Activated T-cell treated with anti-CD3 and anti-CD28 coated beads, Interleukin-2, amount 50 U/mL, for 4 hours (primary cell): ENCODE data around the gene PRKX. TPM values are rescaled to one million over a fixed set of nuclear protein-coding genes. Genes with fewer than 3 reads are reported as not detected.
A peak's percentile ranks its signal among the peaks of the same experiment; 100 is the strongest.
"Not testable (repeated sequence)": the region's sequence is repeated elsewhere in the genome, so short reads cannot be mapped to it uniquely, and the experiment has no call there.

Experiments used
- ATAC-seq, 2 donors: fragments of 200-7000 bp; cut with Tn5 transposase; one replicate each; pipeline ENCODE4 v1.10.0; 2021
- DNase-seq: peaks from one replicate; pipeline ENCODE4 v3.0.0-alpha.2; 2020
- H3K27me3 Mint-ChIP-seq: one replicate; pipeline ENCODE4 v1.8.0; 2021; ENCODE audit warnings: low read depth, mixed read lengths
- H3K36me3 Mint-ChIP-seq: one replicate; pipeline ENCODE4 v1.8.0; 2022; ENCODE audit warnings: mixed read lengths; ENCODE audit not compliant: insufficient read depth
- H3K4me1 Mint-ChIP-seq: one replicate; pipeline ENCODE4 v1.8.0; 2021; ENCODE audit warnings: low read depth, mixed read lengths
- H3K4me3 Mint-ChIP-seq: one replicate; pipeline ENCODE4 v1.8.0; 2021; ENCODE audit warnings: mild to moderate bottlenecking, moderate library complexity, mixed read lengths
- H3K9me3 Mint-ChIP-seq: one replicate; pipeline ENCODE4 v1.8.0; 2021; ENCODE audit warnings: mixed read lengths
- total RNA-seq, 3 donors: library from RNA; stranded (reverse); gene quantifications; one replicate each; pipeline ENCODE4 v1.2.1, GENCODE V29; 2021

The PRKX gene
- total RNA-seq: 10 to 100 TPM; 29.5 to 40.8 (median 29.8) TPM

GRCh38 chrX:3713225-3713936, at the start of gene PRKX:
TSS of gene PRKX (minus strand) at chrX:3713649. CDS start at chrX:3713253, 396 bp downstream.
- H3K27me3 Mint-ChIP-seq: no peaks in the 10 kb centered on the region
- peaks cover 20% of the 10 kb centered on the region for H3K4me1 Mint-ChIP-seq
- ATAC-seq (peak; percentile 89 to 90), DNase-seq (peak; percentile 78)
- peak within 1 kb of the TSS; percentile 97 for H3K4me3 Mint-ChIP-seq
- H3K9me3 Mint-ChIP-seq: no peaks in the 10 kb centered on the region
- no peaks in the 10 kb centered on the region for H3K36me3 Mint-ChIP-seq

GRCh38 chrX:3763111-3763510, 49.7 kb upstream of the PRKX start:
- DNase-seq (no peak), ATAC-seq (no peak)
- Mint-ChIP-seq H3K27me3 (no peaks in the 10 kb centered on the region), H3K4me3 (no peak overlapping the region), H3K9me3 (peaks cover 5% of the 10 kb centered on the region), H3K36me3 (no peaks in the 10 kb centered on the region), H3K4me1 (no peaks in the 10 kb centered on the region)

- no peaks in the 10 kb centered on the region for H3K27me3 Mint-ChIP-seq
- no peaks in the 10 kb centered on the region for H3K4me1 Mint-ChIP-seq
- H3K36me3 Mint-ChIP-seq: no peaks in the 10 kb centered on the region
- ATAC-seq (no peak), DNase-seq (no peak)
- H3K9me3 Mint-ChIP-seq: no peaks in the 10 kb centered on the region
- H3K4me3 Mint-ChIP-seq: no peak overlapping the region
These were observed 44.1 kb upstream of the PRKX start for GRCh38 chrX:3757510-3758025.

GRCh38 chrX:3748052-3748559, 34.7 kb upstream of the PRKX start:
- H3K4me1 Mint-ChIP-seq: peaks cover 14% of the 10 kb centered on the region
- no peak overlapping the region for H3K4me3 Mint-ChIP-seq
- no peaks in the 10 kb centered on the region for H3K27me3 Mint-ChIP-seq
- H3K9me3 Mint-ChIP-seq: no peaks in the 10 kb centered on the region
- DNase-seq: no peak
- no peaks in the 10 kb centered on the region for H3K36me3 Mint-ChIP-seq
- ATAC-seq: no peak

GRCh38 chrX:3743801-3744439, 30.5 kb upstream of the PRKX start:
- H3K4me1 Mint-ChIP-seq: peaks cover 16% of the 10 kb centered on the region
- ATAC-seq: peak in 1 of 2 donors; percentile 87
- H3K9me3 Mint-ChIP-seq: peaks cover 7% of the 10 kb centered on the region
- peak overlapping the region; percentile 69 for H3K4me3 Mint-ChIP-seq
- no peaks in the 10 kb centered on the region for H3K27me3 Mint-ChIP-seq
- H3K36me3 Mint-ChIP-seq: no peaks in the 10 kb centered on the region
- peak; percentile 41 for DNase-seq

- not testable (repeated sequence) for H3K36me3 Mint-ChIP-seq, H3K9me3 Mint-ChIP-seq, H3K27me3 Mint-ChIP-seq, DNase-seq, H3K4me3 Mint-ChIP-seq, ATAC-seq, H3K4me1 Mint-ChIP-seq
These were observed 27.5 kb upstream of the PRKX start for GRCh38 chrX:3740946-3741345.

- peak; percentile 43 to 78 for ATAC-seq
- H3K9me3 Mint-ChIP-seq: peaks cover 9% of the 10 kb centered on the region
- peaks cover 3% of the 10 kb centered on the region for H3K4me1 Mint-ChIP-seq
- H3K27me3 Mint-ChIP-seq: no peaks in the 10 kb centered on the region
- no peaks in the 10 kb centered on the region for H3K36me3 Mint-ChIP-seq
- H3K4me3 Mint-ChIP-seq: no peak overlapping the region
- no peak for DNase-seq
These were observed 25.1 kb upstream of the PRKX start for GRCh38 chrX:3738509-3738908.

- not testable (repeated sequence) for DNase-seq, H3K9me3 Mint-ChIP-seq, H3K36me3 Mint-ChIP-seq, H3K4me1 Mint-ChIP-seq, H3K4me3 Mint-ChIP-seq, H3K27me3 Mint-ChIP-seq, ATAC-seq
These were observed 23.1 kb upstream of the PRKX start for GRCh38 chrX:3736536-3736935.

GRCh38 chrX:3735891-3736290, 22.4 kb upstream of the PRKX start:
- not testable (repeated sequence) for H3K4me1 Mint-ChIP-seq, H3K27me3 Mint-ChIP-seq, ATAC-seq, H3K9me3 Mint-ChIP-seq, DNase-seq, H3K36me3 Mint-ChIP-seq, H3K4me3 Mint-ChIP-seq

GRCh38 chrX:3734456-3734855, 21.0 kb upstream of the PRKX start:
- H3K27me3 Mint-ChIP-seq, ATAC-seq, DNase-seq: not testable (repeated sequence)

GRCh38 chrX:3733043-3733430, 19.6 kb upstream of the PRKX start:
- ATAC-seq: no peak
- no peak overlapping the region for H3K4me3 Mint-ChIP-seq

More at GRCh38 chrX:3734456-3734855, 21.0 kb upstream of the PRKX start:
- not testable (repeated sequence) for H3K9me3 Mint-ChIP-seq, H3K4me3 Mint-ChIP-seq, H3K36me3 Mint-ChIP-seq, H3K4me1 Mint-ChIP-seq

GRCh38 chrX:3732326-3733042, 19.0 kb upstream of the PRKX start:
- ATAC-seq, H3K27me3 Mint-ChIP-seq, H3K4me3 Mint-ChIP-seq, DNase-seq, H3K4me1 Mint-ChIP-seq, H3K36me3 Mint-ChIP-seq, H3K9me3 Mint-ChIP-seq: not testable (repeated sequence)

More at GRCh38 chrX:3733043-3733430, 19.6 kb upstream of the PRKX start:
- no peaks in the 10 kb centered on the region for H3K9me3 Mint-ChIP-seq
- no peaks in the 10 kb centered on the region for H3K27me3 Mint-ChIP-seq
- H3K36me3 Mint-ChIP-seq: no peaks in the 10 kb centered on the region
- H3K4me1 Mint-ChIP-seq: no peaks in the 10 kb centered on the region
- DNase-seq: no peak

GRCh38 chrX:3728454-3728853, 15.0 kb upstream of the PRKX start:
- H3K9me3 Mint-ChIP-seq: no peaks in the 10 kb centered on the region
- H3K27me3 Mint-ChIP-seq: no peaks in the 10 kb centered on the region
- no peaks in the 10 kb centered on the region for H3K4me1 Mint-ChIP-seq
- no peak overlapping the region for H3K4me3 Mint-ChIP-seq
- no peaks in the 10 kb centered on the region for H3K36me3 Mint-ChIP-seq
- ATAC-seq (no peak), DNase-seq (no peak)

- H3K4me3 Mint-ChIP-seq, ATAC-seq, H3K27me3 Mint-ChIP-seq, DNase-seq, H3K4me1 Mint-ChIP-seq, H3K9me3 Mint-ChIP-seq, H3K36me3 Mint-ChIP-seq: not testable (repeated sequence)
These were observed 10.0 kb upstream of the PRKX start for GRCh38 chrX:3723460-3723859.
